CD4-positive, alpha-beta T cell treated with Interleukin-10 for 1 hour (primary cell): ENCODE measurements around the gene GREB1L.
A peak's percentile ranks its signal among the peaks of the same experiment; 100 is the strongest.
"Not testable (repeated sequence)": the region's sequence is repeated elsewhere in the genome, so short reads cannot be mapped to it uniquely, and the experiment has no call there.

Experiments used
- DNase-seq: peaks from one replicate; pipeline ENCODE4 v3.0.0-alpha.2; 2020

GREB1L gene

GRCh38 chr18:21242141-21242779 lies at the start of gene GREB1L:
Gene GREB1L (plus strand): TSS chr18:21242232. CDS start chr18:21383519, 141,287 bp downstream.
- DNase-seq, result no peak

GRCh38 chr18:21192308-21192624 lies 49.8 kb upstream of the GREB1L start:
- DNase-seq, result no peak

- peak; percentile 24 for DNase-seq
Observed at GRCh38 chr18:21194871-21195771, 46.9 kb upstream of the GREB1L start.

- DNase-seq, result no peak
Observed at GRCh38 chr18:21196426-21196825, 45.6 kb upstream of the GREB1L start.

- no peak for DNase-seq
Observed at GRCh38 chr18:21203126-21203525, 38.9 kb upstream of the GREB1L start.

GRCh38 chr18:21203542-21204241 lies 38.3 kb upstream of the GREB1L start:
- no peak for DNase-seq

- DNase-seq, result no peak
Observed at GRCh38 chr18:21205695-21206094, 36.3 kb upstream of the GREB1L start.

GRCh38 chr18:21210278-21210677 lies 31.8 kb upstream of the GREB1L start:
- DNase-seq, result no peak

- no peak for DNase-seq
Observed at GRCh38 chr18:21210784-21211183, 31.2 kb upstream of the GREB1L start.

GRCh38 chr18:21214409-21214808 lies 27.6 kb upstream of the GREB1L start:
- not testable (repeated sequence) for DNase-seq

GRCh38 chr18:21215490-21215889 lies 26.5 kb upstream of the GREB1L start:
- DNase-seq, result no peak

- no peak for DNase-seq
Observed at GRCh38 chr18:21218862-21219261, 23.2 kb upstream of the GREB1L start.

- DNase-seq, result no peak
Observed at GRCh38 chr18:21230436-21230835, 11.6 kb upstream of the GREB1L start.

- DNase-seq, result no peak
Observed at GRCh38 chr18:21241301-21242048, 557 bp upstream of the GREB1L start.

GRCh38 chr18:21242780-21243401 lies 859 bp downstream of the GREB1L start:
- DNase-seq, result no peak

- no peak for DNase-seq
Observed at GRCh38 chr18:21254576-21254975, 12.5 kb downstream of the GREB1L start.

- DNase-seq, result no peak
Observed at GRCh38 chr18:21255211-21255610, 13.2 kb downstream of the GREB1L start.

GRCh38 chr18:21257386-21257785 lies 15.4 kb downstream of the GREB1L start:
- no peak for DNase-seq

- no peak for DNase-seq
Observed at GRCh38 chr18:21260621-21261020, 18.6 kb downstream of the GREB1L start.

GRCh38 chr18:21261352-21261751 lies 19.3 kb downstream of the GREB1L start:
- DNase-seq, result no peak

- DNase-seq, result no peak
Observed at GRCh38 chr18:21262244-21262643, 20.2 kb downstream of the GREB1L start.

- no peak for DNase-seq
Observed at GRCh38 chr18:21262979-21263378, 20.9 kb downstream of the GREB1L start.

- DNase-seq, result no peak
Observed at GRCh38 chr18:21264651-21265050, 22.6 kb downstream of the GREB1L start.
